Upper lobe of right lung (tissue), 1 donor: ENCODE measurements around the gene MYCBP. TPM values are rescaled to one million over a fixed set of nuclear protein-coding genes. Genes with fewer than 3 reads are reported as not detected.
"Not testable (repeated sequence)": the region's sequence is repeated elsewhere in the genome, so short reads cannot be mapped to it uniquely, and the experiment has no call there.

Experiments
- ATAC-seq: fragments of 200-7000 bp; cut with Tn5 transposase; one replicate; pipeline ENCODE4 v1.9.1; 2020; ENCODE audit warnings: mild to moderate bottlenecking, moderate library complexity
- DNase-seq: peaks from one replicate; pipeline ENCODE4 v3.0.0-alpha.2; 2020
- H3K27ac ChIP-seq: fragments of 200-600 bp; one replicate; pipeline ENCODE4 v1.8.0; 2022
- H3K27me3 ChIP-seq: fragments of 200-600 bp; one replicate; pipeline ENCODE4 v1.8.0; 2022; ENCODE audit warnings: mild to moderate bottlenecking
- H3K36me3 ChIP-seq: fragments of 200-600 bp; one replicate; pipeline ENCODE4 v1.8.0; 2022
- H3K4me1 ChIP-seq: fragments of 200-600 bp; one replicate; pipeline ENCODE4 v1.8.0; 2022
- H3K4me3 ChIP-seq: fragments of 200-600 bp; one replicate; pipeline ENCODE4 v1.8.0; 2022; ENCODE audit warnings: mild to moderate bottlenecking
- H3K9me3 ChIP-seq: fragments of 200-600 bp; one replicate; pipeline ENCODE4 v1.8.0; 2022
- CTCF ChIP-seq: fragments of 200-600 bp; IDR thresholded peaks from one replicate; pipeline ENCODE4 v1.8.0; 2022; ENCODE audit warnings: antibody characterized with exemption
- intact Hi-C: fragments of 100-400 bp; cut with DNase I; formaldehyde crosslinking; loops from one replicate; pipeline ENCODE4 v1.11.0; 2022
- total RNA-seq: library from RNA; stranded (reverse); fragmentation: NEBNext Ultra II Directional; extraction: Animal tissue kit (Norgen Biotek cat#: 25700); gene quantifications from one replicate; pipeline ENCODE4 v1.2.1, GENCODE V29; 2021
- donor health status: DM: no; HTN: yes; CAD: no; lungs with severe emphysema.

MYCBP gene
- total RNA-seq, 1 donor from 2014 or later = 12.9 TPM

GRCh38 chr1:38915352-38915948, 42.3 kb upstream of the MYCBP start:
- intact Hi-C loops = no loop called here

DNA sequence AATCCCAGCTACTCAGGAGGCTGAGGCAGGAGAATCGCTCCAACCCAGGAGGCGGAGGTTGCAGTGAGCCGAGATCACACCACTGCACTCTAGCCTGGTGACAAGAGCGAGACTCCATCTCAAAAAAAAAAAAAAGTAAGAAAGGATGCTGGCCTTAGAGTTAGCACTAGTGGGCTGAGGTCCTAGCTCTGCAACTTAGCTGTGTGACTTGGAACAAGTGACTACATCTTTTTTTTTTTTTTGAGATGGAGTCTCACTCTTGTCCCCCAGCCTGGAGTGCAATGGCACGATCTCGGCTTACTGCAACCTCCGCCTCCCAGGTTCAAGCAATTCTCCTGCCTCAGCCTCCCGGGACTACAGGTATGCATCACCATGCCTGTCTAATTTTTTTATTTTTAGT, 41.8 kb upstream of the MYCBP start:
- DNase-seq, H3K36me3 ChIP-seq, H3K4me1 ChIP-seq, intact Hi-C loops, H3K4me3 ChIP-seq, H3K9me3 ChIP-seq, ATAC-seq, H3K27me3 ChIP-seq, H3K27ac ChIP-seq: not testable (repeated sequence)

More at GRCh38 chr1:38915352-38915948, 42.3 kb upstream of the MYCBP start:
- no peak overlapping the region for H3K4me3 ChIP-seq
- no peaks in the 10 kb centered on the region for H3K4me1 ChIP-seq
- H3K27ac ChIP-seq = no peak overlapping the region
- ATAC-seq (no peak), DNase-seq (no peak)
- TF ChIP-seq CTCF = no peak
- no peaks in the 10 kb centered on the region for H3K9me3 ChIP-seq
- no peaks in the 10 kb centered on the region for H3K27me3 ChIP-seq
- no peaks in the 10 kb centered on the region for H3K36me3 ChIP-seq

- Histone ChIP-seq H3K27ac (no peak overlapping the region), H3K9me3 (peaks cover 6% of the 10 kb centered on the region), H3K4me1 (no peaks in the 10 kb centered on the region), H3K36me3 (no peaks in the 10 kb centered on the region), H3K4me3 (no peak overlapping the region), H3K27me3 (no peaks in the 10 kb centered on the region)
- DNase-seq = no peak
- no peak for TF ChIP-seq CTCF
- intact Hi-C loops = no loop called here
- ATAC-seq = no peak
Observed at GRCh38 chr1:38908821-38909220, 35.7 kb upstream of the MYCBP start.

DNA sequence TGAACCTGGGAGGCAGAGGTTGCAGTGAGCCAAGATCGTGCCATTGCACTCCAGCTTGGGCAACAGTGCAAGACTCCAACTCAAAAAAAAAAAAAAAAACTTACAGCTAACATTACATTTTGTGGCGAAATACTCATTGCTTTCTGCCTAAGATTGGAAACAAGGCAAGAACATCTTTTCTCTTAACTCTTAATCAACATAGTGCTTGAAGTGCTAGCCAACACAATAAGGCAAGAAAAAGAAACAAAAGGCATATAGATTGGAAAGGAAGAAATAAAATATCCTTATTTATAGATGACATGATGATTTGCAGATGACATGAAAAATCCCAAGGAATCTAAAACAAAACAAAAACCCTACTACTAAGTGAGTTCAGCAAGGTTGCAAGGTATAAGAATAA, 32.8 kb upstream of the MYCBP start:
- ATAC-seq (no peak), DNase-seq (no peak)
- TF ChIP-seq CTCF = no peak
- Histone ChIP-seq H3K9me3 (peaks cover 6% of the 10 kb centered on the region), H3K27me3 (no peaks in the 10 kb centered on the region), H3K27ac (no peak overlapping the region), H3K4me3 (no peak overlapping the region), H3K36me3 (no peaks in the 10 kb centered on the region), H3K4me1 (no peaks in the 10 kb centered on the region)
- intact Hi-C loops = no loop called here

DNA sequence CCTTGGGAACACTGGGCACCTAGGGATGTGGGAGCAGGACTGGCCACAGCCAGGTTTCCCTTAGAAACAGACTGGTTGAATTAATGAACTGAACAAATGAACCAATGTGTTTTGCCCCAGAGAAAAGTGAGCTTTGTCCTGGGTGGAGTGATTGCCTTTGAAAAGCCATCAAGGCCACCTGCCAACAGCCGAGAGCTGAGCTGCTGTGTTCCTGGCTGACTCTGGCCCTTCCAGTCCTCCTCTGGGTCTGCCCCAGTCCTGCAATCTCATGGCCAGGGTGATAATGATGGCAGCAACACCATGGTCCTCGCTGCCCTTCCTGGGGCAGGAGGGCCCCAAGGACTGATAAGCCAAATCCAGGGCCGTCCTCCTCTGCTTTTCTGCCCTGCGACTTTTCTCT, 26.4 kb upstream of the MYCBP start:
- Histone ChIP-seq H3K27me3 (no peaks in the 10 kb centered on the region), H3K4me1 (no peaks in the 10 kb centered on the region), H3K9me3 (no peaks in the 10 kb centered on the region), H3K27ac (no peak overlapping the region), H3K4me3 (no peak overlapping the region), H3K36me3 (no peaks in the 10 kb centered on the region)
- TF ChIP-seq CTCF = no peak
- DNase-seq = no peak
- intact Hi-C loops = no loop called here
- no peak for ATAC-seq

DNA sequence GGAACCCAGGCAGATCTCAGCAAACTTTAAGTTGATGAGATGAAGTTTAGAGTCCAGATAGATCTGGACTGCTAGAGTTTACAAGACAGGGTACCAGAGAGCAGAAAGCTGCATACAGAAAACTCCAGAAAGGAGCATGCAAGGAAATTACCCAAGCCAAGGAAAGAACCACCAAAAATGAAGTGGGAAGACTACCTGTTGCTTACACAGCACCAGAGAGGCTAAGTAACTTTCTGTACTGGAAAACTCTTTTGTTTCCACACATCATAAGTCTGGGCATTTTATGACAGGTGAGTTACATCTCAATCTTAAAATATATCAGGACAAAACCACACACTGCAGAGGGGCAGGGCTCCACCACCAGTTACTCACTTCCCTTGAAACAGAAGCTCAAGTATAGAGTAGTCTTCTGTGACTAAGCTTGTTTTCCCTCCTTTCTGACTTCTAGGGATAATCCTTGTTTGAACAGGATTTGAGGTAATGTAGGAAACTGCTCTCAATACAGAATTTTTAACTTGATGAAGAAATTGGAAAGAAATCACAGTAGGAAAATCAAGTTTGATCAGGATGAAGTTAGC, 25.6 kb upstream of the MYCBP start:
- H3K27me3 ChIP-seq = no peaks in the 10 kb centered on the region
- no peak for DNase-seq
- H3K36me3 ChIP-seq = no peaks in the 10 kb centered on the region
- no peaks in the 10 kb centered on the region for H3K4me1 ChIP-seq
- intact Hi-C loops = no loop called here
- no peak for TF ChIP-seq CTCF
- no peak for ATAC-seq
- no peaks in the 10 kb centered on the region for H3K9me3 ChIP-seq
- H3K4me3 ChIP-seq = no peak overlapping the region
- no peak overlapping the region for H3K27ac ChIP-seq
